GM19463 (cell line): ENCODE data around the gene MRPS14.

Experiments
- ATAC-seq: cut with Tn5 transposase; IDR thresholded peaks from one replicate; pipeline ENCODE4 v1.9.1; 2021; ENCODE audit warnings: mild to moderate bottlenecking, moderate library complexity; ENCODE audit not compliant: unreplicated experiment

The MRPS14 gene

GRCh38 chr1:174988986-174989385 lies 34.2 kb downstream of the MRPS14 start:
- peak; percentile 57 for ATAC-seq

- no peak for ATAC-seq
These were observed 34.7 kb downstream of the MRPS14 start for GRCh38 chr1:174988539-174988938.

- ATAC-seq, result no peak
These were observed 38.3 kb downstream of the MRPS14 start for GRCh38 chr1:174984952-174985351.

- no peak for ATAC-seq
These were observed 40.1 kb downstream of the MRPS14 start for GRCh38 chr1:174982971-174983689.

GRCh38 chr1:174976436-174977108 lies 46.7 kb downstream of the MRPS14 start:
- no peak for ATAC-seq

- no peak for ATAC-seq
These were observed 47.5 kb downstream of the MRPS14 start for GRCh38 chr1:174975764-174976163.

GRCh38 chr1:174974711-174975119 lies 48.5 kb downstream of the MRPS14 start:
- ATAC-seq, result no peak

- no peak for ATAC-seq
These were observed 51.3 kb downstream of the MRPS14 start for GRCh38 chr1:174971902-174972301.

- ATAC-seq, result no peak
These were observed 51.8 kb downstream of the MRPS14 start for GRCh38 chr1:174971466-174971865.

- ATAC-seq, result peak; percentile 31
These were observed 53.2 kb downstream of the MRPS14 start for GRCh38 chr1:174969977-174970376.

GRCh38 chr1:174968750-174969244 lies 54.4 kb downstream of the MRPS14 start:
- ATAC-seq, result peak; percentile 76

GRCh38 chr1:174967845-174968705 lies 55.1 kb downstream of the MRPS14 start:
- no peak for ATAC-seq

GRCh38 chr1:174966008-174966572 lies 57.1 kb downstream of the MRPS14 start:
- no peak for ATAC-seq

- ATAC-seq, result no peak
These were observed 57.7 kb downstream of the MRPS14 start for GRCh38 chr1:174965362-174966007.

- no peak for ATAC-seq
These were observed 58.3 kb downstream of the MRPS14 start for GRCh38 chr1:174964972-174965361.

- no peak for ATAC-seq
These were observed 58.8 kb downstream of the MRPS14 start for GRCh38 chr1:174964261-174964971.

GRCh38 chr1:174963529-174964125 lies 59.6 kb downstream of the MRPS14 start:
- no peak for ATAC-seq
